Measurements from ENCODE around the gene IFITM5.
A peak's percentile ranks its signal among the peaks of the same experiment; 100 is the strongest.

The IFITM5 gene

DNA sequence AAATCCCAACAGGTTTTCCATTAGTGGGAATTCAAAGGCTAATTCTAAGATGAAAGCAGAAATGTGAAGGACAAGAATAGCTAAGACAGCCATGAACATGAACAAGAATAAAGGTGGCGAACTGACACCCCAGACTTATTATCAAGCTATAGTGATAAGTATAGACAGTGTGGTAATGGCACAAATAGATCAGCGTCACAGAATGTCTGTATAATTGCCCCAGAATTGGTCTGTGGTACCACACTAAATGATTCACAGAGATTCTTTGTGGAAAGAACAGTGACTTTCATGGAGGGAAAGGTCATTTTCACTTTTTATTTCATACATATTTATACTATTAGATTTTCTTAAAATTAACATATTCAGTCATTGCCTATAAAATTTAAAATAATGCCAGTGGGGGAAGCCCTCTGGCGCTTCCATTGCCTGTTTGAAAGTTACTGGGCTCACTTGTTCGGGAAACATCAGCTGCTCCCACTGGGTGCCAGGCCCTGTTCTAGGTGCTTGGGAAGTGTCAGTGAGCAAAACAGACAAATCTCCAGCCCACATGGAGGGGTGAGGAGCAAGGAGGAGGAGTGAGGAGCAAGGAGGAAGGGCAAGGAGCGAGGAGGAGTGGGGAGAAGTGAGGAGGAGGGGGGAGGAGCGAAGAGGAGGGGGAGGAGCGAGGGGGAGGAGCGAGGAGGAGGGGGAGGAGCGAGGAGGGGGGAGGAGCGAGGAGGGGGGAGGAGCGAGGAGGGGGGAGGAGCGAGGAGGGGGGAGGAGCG, 32.5 kb downstream of the IFITM5 start:
- no peak for DNase-seq (ENCODE audit: low read depth)

DNA sequence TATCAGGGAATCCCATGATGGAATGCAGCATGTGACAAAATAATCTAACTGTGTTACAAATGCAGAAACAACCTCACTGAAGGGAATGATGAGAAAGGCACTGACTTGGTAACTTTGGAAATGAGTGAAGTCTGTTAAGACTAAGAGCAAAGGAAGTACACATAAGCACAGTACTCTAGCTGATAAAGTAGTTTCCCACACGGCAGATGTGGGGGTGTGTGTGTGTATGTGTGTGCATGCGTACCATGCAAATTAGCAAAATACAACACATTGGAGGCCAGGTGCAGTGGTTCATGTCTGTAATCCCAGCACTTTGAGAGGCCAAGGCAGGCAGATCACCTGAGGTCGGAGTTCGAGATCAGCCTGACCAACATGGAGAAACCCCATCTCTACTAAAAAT, 37.7 kb downstream of the IFITM5 start:
- DNase-seq (ENCODE audit: low read depth): no peak

DNA sequence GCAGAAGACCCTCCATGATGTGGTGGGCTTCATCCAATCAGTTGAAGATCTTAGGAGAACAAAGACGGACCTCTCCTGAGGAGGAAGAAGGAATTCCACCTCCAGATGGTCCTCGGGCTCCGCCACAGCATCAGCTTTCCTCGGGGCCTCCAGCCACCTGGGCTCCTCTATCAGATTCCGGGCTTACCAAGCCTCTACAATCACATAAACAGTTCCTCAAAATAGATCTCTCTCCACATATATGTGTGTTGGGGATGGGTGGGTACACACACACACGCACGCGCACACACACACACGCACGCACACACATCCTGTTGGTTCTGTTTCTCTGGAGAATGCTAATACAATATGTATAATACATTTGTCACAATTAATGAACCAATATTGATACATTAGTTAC, 39.9 kb downstream of the IFITM5 start:
- DNase-seq (ENCODE audit: low read depth): no peak

DNA sequence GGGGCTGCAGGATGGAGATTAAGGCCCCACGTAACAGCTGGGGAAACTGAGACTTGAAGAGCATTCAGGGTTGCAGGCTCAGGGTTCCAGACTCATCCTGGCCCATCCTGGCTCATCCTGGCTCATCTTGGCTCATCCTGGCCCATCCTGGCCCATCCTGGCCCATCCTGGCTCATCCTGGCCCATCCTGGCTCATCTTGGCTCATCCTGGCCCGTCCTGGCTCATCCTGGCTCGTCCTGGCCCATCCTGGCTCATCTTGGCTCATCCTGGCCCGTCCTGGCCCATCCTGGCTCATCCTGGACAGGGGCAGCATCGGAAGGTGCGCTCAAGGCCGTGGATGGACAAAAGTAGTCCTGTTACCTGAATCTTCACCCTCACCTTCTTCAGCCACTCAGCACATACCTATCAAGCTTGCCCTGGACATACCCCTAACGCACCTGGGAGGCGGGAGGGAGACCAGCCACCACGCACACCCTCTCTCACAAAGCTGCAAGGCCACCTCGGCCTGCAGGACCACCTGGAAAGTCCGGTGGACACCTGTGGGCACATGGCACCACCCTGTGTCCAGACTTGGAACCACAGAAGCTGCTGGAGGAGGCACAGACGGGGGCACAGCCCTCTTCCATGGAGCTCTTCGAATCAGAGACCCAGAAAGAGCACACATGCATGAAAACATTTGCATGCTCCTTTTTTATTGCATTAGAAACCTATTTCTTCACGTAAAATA, 41.4 kb downstream of the IFITM5 start:
- DNase-seq (ENCODE audit: low read depth): no peak

DNA sequence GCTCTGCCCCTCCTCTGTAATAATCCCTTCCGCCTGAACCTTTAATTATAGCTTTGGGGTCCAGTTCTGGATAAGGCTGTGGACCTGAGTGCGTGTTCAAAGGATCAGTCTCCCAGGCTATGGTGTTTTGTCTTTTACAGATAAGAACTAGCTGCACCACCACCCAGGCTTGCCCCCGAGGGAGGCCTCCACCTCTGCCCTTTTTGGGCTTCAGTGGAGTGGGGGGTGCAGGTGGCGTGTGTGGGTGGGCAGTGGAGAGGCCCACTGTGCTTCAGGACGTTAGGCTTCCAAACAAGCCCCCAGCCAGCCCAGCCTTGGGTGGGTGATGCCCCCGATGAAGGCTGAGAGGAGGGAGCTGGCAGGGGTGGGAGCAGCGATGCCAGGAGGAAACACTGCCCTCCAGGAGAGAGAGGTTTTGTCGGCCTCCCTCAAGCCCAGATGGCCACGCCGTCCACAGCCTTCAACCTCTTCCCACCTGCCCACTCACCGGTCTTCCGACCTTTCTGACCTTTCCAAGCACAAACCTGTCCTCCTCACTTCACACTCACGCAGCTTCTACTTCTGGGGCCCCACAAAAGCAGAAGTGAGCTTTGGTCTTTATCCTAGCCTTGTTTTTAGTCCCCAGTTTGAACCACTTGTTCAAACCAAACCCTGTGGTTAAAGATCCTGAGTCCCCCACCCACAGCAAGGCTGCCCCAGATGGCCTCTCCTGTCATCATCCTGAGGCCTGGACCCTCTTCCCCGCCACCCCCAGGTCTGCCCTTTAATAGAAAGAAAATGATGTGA, 42.2 kb downstream of the IFITM5 start:
- no peak for DNase-seq (ENCODE audit: low read depth)

DNA sequence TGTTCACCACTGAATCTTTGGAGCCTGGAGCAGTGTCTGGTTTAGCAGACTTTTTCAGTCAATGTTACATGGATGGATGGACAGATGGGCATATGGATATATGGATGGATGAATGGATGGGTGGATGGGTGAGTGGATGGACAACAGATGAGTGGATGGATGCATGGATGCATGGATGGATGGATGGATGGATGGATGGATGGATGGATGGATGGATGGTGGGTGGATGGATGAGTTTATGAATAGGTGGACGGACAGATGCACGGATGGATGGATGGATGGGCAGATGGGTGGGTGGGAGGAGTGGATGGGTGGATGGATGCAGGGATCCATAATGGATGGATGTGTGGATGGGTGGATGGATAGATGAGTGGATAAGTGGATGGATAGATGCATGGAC, 43.5 kb downstream of the IFITM5 start:
- no peak for DNase-seq (ENCODE audit: low read depth)

DNA sequence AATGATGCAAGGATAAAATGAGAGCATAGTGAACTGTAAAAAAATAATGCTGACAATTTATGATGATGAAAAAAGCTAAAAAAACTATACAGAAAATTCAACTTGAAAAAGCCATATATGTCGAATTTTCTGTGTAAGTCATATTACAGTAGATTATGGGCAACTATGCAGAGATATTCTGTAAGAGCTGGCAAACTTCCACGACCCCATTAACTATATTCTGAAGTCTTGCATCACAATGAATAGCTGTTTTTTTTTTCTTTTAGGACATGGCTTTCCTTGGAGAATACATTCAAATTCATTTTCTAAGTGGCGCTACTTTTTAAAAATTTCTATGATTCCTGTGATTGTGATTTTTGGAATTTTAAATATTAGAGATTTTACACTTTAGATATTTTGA, 44.1 kb downstream of the IFITM5 start:
- DNase-seq (ENCODE audit: low read depth): no peak

DNA sequence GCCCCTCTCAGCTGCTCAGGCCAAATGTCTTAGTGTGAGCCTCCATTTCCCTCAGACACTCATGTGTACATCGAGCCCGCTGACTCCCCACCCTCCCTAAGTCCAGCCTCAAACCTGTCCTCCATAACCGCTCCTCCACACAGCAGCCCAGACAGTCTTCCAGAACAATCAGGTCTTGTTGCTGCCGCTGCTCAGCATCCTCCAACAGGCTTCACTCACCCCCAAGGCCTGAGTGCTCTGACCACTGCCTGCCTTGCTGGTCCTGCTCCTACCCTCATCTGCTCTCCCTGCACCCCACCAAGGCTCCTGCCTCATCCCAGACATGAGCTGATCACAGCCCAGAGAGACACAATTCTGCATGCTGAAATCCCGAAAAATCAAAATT, 45.4 kb downstream of the IFITM5 start:
- no peak for DNase-seq (ENCODE audit: low read depth)

DNA sequence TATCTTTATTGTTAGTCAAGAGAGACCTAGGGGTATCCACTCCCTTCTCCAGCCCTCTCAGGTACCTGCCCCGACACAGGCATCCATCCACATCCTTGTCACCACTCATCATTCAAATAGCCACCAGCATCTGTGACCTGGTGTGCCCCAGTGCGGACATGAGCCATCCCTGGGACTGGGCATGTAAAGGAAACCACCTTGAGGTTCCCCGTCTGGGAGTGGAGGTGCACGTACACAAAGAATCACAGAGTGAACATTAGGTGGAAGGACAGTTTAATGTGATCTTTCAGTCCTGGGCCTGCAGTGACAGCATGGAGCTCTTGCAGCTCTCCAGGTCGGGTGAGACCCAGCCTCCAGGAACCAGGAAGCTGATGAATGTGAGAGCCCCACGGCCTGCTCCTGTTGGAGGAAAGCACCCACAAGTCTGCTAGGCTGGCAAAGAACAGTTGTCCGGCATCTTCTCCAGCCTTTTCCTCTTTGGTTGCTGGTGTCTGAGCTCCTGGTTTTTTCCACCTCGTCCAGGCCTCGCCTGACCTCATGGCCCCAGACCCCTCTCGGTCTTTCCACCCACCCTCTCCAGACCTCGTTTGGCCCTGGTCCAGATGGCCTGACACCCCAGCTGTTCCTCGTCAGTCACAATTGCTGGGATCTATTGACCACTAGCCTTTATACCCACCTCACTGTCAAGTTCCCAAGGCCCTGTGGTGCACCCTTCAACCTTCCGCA, 46.0 kb downstream of the IFITM5 start:
- no peak for DNase-seq (ENCODE audit: low read depth)

DNA sequence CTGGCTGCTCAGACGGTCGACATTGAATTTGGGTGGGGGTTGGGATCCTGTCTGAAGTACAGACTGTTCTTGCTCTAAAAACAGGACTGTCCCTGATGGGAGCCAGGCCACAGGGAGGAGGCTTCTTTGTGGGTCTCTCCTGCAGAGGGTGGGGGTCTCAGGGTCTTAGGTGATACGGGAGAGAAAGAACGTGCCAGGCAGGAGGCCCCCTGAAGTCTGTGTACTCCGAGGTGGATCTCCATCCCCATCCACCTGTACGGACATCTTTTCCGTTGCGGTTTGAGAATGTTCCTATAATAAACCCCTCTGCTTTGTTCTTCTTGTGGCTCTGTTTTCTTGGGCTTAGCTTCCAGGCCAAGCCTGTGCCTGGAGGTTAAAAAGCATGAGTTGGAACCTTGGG, 46.7 kb downstream of the IFITM5 start:
- no peak for DNase-seq (ENCODE audit: low read depth)

- no peak for DNase-seq (ENCODE audit: low read depth)
Measured at GRCh38 chr11:251550-251949, 47.8 kb downstream of the IFITM5 start.

GRCh38 chr11:250740-251299, 48.5 kb downstream of the IFITM5 start:
- peak; percentile 67 for DNase-seq (ENCODE audit: low read depth)

DNA sequence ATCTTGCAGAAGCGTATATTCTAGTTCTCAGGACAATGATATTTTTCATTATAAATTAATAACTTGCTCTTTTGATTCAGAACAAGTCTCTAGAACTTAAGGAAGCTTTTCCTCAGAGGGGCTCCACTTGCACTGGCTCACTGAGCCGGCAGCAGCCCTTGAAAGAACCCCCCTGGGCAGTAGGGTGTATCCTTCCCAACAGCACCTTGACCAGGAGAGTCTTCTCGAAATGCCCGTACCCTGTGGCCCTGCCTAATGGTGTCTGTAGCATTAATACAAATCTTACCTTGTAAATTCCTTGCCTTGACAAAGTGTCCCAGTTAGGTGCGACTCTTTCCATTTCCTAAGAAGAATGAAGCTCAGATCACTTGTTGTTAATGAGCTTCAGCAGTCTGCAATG, 49.1 kb downstream of the IFITM5 start:
- DNase-seq (ENCODE audit: low read depth): no peak

DNA sequence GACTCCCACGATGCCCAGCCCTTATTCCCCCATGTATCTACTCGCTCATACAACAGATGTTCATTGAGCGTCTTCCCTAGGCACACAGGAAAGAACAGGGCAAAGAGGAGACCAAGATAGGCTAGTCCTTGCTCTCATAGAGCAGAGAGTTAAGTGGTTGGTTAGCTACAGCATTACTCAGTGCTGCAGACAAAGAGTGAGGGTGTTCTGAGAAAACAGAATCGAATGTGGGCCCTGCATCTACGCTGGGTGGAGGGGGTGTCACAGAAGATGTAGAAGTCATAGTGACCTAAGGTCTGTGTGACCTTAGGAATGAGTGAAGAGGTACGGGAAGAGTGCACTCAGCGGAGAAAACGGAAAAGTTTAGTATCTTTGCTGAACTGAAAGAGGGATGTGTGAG, 50.3 kb downstream of the IFITM5 start:
- no peak for DNase-seq (ENCODE audit: low read depth)
